Mesenchymal stem cell (in vitro differentiated cells and primary cell): Measurements from ENCODE around the gene SLIT3.

Experiments
- DNase-seq: peaks from one replicate; pipeline ENCODE4 v3.0.0-alpha.2; 2013
- H2AFZ ChIP-seq: one replicate; pipeline ENCODE4 v1.6.1; 2013; ENCODE audit warnings: low read depth, mild to moderate bottlenecking, control low read depth, inconsistent platforms, low read length, moderate library complexity
- H2AK5ac ChIP-seq: 2 replicates; pipeline ENCODE4 v1.6.1; 2013; ENCODE audit warnings: low read length, moderate library complexity, mild to moderate bottlenecking, inconsistent platforms; ENCODE audit not compliant: severe bottlenecking
- H2BK120ac ChIP-seq: one replicate; pipeline ENCODE4 v1.6.1; 2013; ENCODE audit warnings: low read depth, mild to moderate bottlenecking, inconsistent platforms, low read length, moderate library complexity
- H2BK12ac ChIP-seq, 2 experiments: one replicate each; pipeline ENCODE4 v1.6.1; 2013; ENCODE audit warnings: inconsistent platforms in 2 of 2, low read length in 2 of 2, mild to moderate bottlenecking in 2 of 2, moderate library complexity in 2 of 2, control low read depth in 1 of 2
- H2BK15ac ChIP-seq: one replicate; pipeline ENCODE4 v1.6.1; 2013; ENCODE audit warnings: mild to moderate bottlenecking, low read depth, inconsistent platforms; ENCODE audit not compliant: poor library complexity, severe bottlenecking
- H2BK5ac ChIP-seq: 2 replicates; pipeline ENCODE4 v1.6.1; 2013; ENCODE audit warnings: low read depth, mild to moderate bottlenecking, low read length, control low read depth, inconsistent platforms; ENCODE audit not compliant: poor library complexity, severe bottlenecking
- H3K14ac ChIP-seq, 2 experiments: one replicate each; pipeline ENCODE4 v1.6.1; 2013; ENCODE audit warnings: inconsistent platforms in 2 of 2, low read length in 2 of 2, control low read depth in 1 of 2, mild to moderate bottlenecking in 1 of 2, moderate library complexity in 1 of 2
- H3K18ac ChIP-seq, 2 experiments: one replicate each; pipeline ENCODE4 v1.6.1; 2013; ENCODE audit warnings: inconsistent platforms in 2 of 2, low read length in 2 of 2, control low read depth in 1 of 2, low read depth in 1 of 2, mild to moderate bottlenecking in 1 of 2
- H3K23ac ChIP-seq, 2 experiments: one replicate each; pipeline ENCODE4 v1.6.1; 2013; ENCODE audit warnings: inconsistent platforms in 2 of 2, low read length in 2 of 2, mild to moderate bottlenecking in 2 of 2, moderate library complexity in 2 of 2, control low read depth in 1 of 2
- H3K27ac ChIP-seq: 2 replicates; pipeline ENCODE4 v1.5.1; 2013; ENCODE audit warnings: mild to moderate bottlenecking, moderate library complexity, low read length, control low read depth, inconsistent platforms; ENCODE audit not compliant: poor library complexity, severe bottlenecking
- H3K27me3 ChIP-seq, 2 experiments: 2 replicates each; pipeline versions ENCODE4 v1.6.1 to v1.7.0; 2013; ENCODE audit warnings: low read length in 2 of 2, mild to moderate bottlenecking in 2 of 2, moderate library complexity in 2 of 2, control low read depth in 1 of 2, inconsistent platforms in 1 of 2; ENCODE audit not compliant: control insufficient read depth in 1 of 2, insufficient read depth in 1 of 2
- H3K36me3 ChIP-seq, 2 experiments: 2 replicates each; pipeline versions ENCODE4 v1.6.1 to v1.7.0; 2013; ENCODE audit warnings: low read length in 2 of 2, control low read depth in 1 of 2, inconsistent platforms in 1 of 2, low read depth in 1 of 2, mild to moderate bottlenecking in 1 of 2; ENCODE audit not compliant: insufficient read depth in 2 of 2, control insufficient read depth in 1 of 2
- H3K4ac ChIP-seq, 2 experiments: one replicate each; pipeline ENCODE4 v1.6.1; 2013; ENCODE audit warnings: inconsistent platforms in 2 of 2, low read length in 2 of 2, mild to moderate bottlenecking in 2 of 2, moderate library complexity in 2 of 2, control low read depth in 1 of 2, low read depth in 1 of 2
- H3K4me1 ChIP-seq: 2 replicates; pipeline ENCODE4 v1.6.1; 2013; ENCODE audit warnings: low read depth, low read length, control low read depth; ENCODE audit not compliant: control insufficient read depth, insufficient read depth
- H3K4me2 ChIP-seq: 2 replicates; pipeline ENCODE4 v1.6.1; 2013; ENCODE audit warnings: low read length, mild to moderate bottlenecking, inconsistent platforms; ENCODE audit not compliant: poor library complexity, severe bottlenecking
- H3K4me3 ChIP-seq, 2 experiments: 2 replicates each; pipeline versions ENCODE4 v1.5.1 to v1.7.0; 2013; ENCODE audit warnings: low read length in 2 of 2, mild to moderate bottlenecking in 2 of 2, control low read depth in 1 of 2, low read depth in 1 of 2; ENCODE audit not compliant: insufficient read depth in 1 of 2
- H3K79me1 ChIP-seq: replicated peaks from 2 replicates; pipeline ENCODE4 v1.6.1; 2013; ENCODE audit warnings: mild to moderate bottlenecking, control low read depth, low read length, inconsistent platforms; ENCODE audit not compliant: poor library complexity, severe bottlenecking
- H3K9ac ChIP-seq: 2 replicates; pipeline ENCODE4 v1.7.0; 2013; ENCODE audit warnings: mild to moderate bottlenecking, low read length, moderate library complexity
- H3K9me3 ChIP-seq: 2 replicates; pipeline ENCODE4 v1.7.0; 2013; ENCODE audit warnings: mild to moderate bottlenecking, low read length; ENCODE audit not compliant: control insufficient read depth
- H4K8ac ChIP-seq: one replicate; pipeline ENCODE4 v1.6.1; 2013; ENCODE audit warnings: inconsistent platforms, mild to moderate bottlenecking, low read length, moderate library complexity
- H4K91ac ChIP-seq: one replicate; pipeline ENCODE4 v1.6.1; 2013; ENCODE audit warnings: mild to moderate bottlenecking, low read length, inconsistent platforms
- WGBS: methylation state at CpG from one replicate; pipeline ENCODE4 v1.1.7; 2013; ENCODE audit warnings: mixed read lengths; 5-methylcytosine and 5-hydroxymethylcytosine counted together

Gene SLIT3

DNA sequence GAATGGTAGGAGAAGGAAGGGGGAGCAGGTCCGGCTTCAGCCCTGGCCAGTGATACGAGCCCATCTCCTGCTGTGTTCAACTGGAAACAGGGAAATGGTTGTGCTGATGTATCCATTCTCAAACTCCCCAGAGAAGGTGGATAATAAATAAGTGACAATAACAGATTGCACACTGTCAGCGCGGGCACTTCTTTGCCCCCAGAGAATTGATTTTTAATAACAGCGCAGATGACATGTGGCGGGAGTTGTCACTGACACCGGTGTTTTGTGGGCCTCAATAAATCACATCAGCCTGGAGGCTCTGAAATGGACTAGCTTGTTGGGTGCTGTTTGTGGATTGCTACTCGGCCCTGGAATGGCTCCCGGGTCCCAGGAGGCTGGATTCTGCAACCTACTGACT is 580.4 kb downstream of the SLIT3 start:
- 95% methylated on average over 9 of the region's 9 CpGs for WGBS
- H3K27ac ChIP-seq = no peak overlapping the region
- no peak overlapping the region for H3K14ac ChIP-seq
- H2BK12ac ChIP-seq = no peak overlapping the region
- no peak overlapping the region for H3K23ac ChIP-seq
- no peak for DNase-seq
- H2AK5ac ChIP-seq = no peak overlapping the region
- H3K79me1 ChIP-seq = no peaks in the 10 kb centered on the region
- H4K8ac ChIP-seq = no peak overlapping the region
- no peaks in the 10 kb centered on the region for H3K4me1 ChIP-seq
- peaks cover 0 to 3% of the 10 kb centered on the region in 2 experiments for H3K27me3 ChIP-seq
- no peak overlapping the region for H2AFZ ChIP-seq
- no peak overlapping the region for H2BK5ac ChIP-seq
- H3K36me3 ChIP-seq = peaks cover 0 to 73% of the 10 kb centered on the region in 2 experiments
- no peak overlapping the region for H3K4me2 ChIP-seq
- H3K4ac ChIP-seq = no peak overlapping the region
- H3K4me3 ChIP-seq = no peak overlapping the region
- no peak overlapping the region for H2BK120ac ChIP-seq
- no peaks in the 10 kb centered on the region for H3K9me3 ChIP-seq
- no peak overlapping the region for H2BK15ac ChIP-seq
- H3K18ac ChIP-seq = no peak overlapping the region
- no peak overlapping the region for H3K9ac ChIP-seq
- no peak overlapping the region for H4K91ac ChIP-seq

DNA sequence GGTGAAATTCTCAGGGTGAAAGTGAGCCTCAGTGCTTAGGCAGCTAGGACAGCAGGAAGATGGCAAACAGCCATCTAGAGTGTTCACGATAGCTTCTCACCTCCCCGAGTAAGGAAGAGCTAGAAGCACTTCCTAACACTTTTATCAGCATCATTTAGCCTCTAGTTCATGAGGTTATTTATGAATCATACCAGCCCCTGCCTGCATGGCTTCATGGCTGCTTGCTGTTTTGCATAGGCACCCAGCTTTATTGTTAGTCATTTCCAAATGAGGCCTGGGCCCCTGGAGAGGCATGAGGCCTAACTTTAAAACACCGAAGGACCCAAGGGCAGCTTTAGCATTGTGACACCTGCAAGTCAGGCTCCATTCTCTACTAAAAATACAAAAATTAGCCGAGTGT is 586.9 kb downstream of the SLIT3 start:
- 33% methylated on average over 4 of the region's 4 CpGs for WGBS

DNA sequence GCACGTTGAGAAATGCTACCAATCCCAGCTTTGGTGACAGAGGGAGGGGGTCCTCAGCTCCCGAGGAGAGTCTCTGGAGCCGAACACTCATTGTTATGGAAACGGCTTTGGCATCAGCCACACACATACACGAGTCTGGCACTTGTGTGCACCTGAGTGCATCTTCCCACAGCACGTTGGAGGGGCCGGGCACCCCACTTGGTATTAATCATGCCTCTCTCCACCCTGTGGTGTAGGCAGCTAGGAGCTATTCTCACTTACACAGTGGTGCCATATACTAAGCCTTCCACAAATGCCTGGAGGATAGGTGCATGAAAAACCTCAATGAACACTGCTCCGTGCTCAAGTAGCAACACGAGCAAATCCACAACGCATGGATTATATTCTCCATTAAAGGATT is 587.9 kb downstream of the SLIT3 start:
- H3K23ac ChIP-seq = no peak overlapping the region
- peak overlapping the region; percentile 25 for H3K27ac ChIP-seq
- H3K4me2 ChIP-seq = no peak overlapping the region
- H3K14ac ChIP-seq = no peak overlapping the region
- H3K18ac ChIP-seq = peak overlapping the region; percentile 15 to 80
- no peak overlapping the region for H2BK15ac ChIP-seq
- no peak overlapping the region for H2AK5ac ChIP-seq
- H4K8ac ChIP-seq = peak overlapping the region; percentile 66
- H2BK5ac ChIP-seq = no peak overlapping the region
- WGBS = 76% methylated on average over 10 of the region's 10 CpGs
- no peak overlapping the region for H3K4ac ChIP-seq
- peaks cover 6% of the 10 kb centered on the region for H3K4me1 ChIP-seq
- no peaks in the 10 kb centered on the region for H3K27me3 ChIP-seq
- H3K79me1 ChIP-seq = no peaks in the 10 kb centered on the region
- no peak for DNase-seq
- peak overlapping the region; percentile 14 to 23 for H2BK12ac ChIP-seq
- no peak overlapping the region for H3K9ac ChIP-seq
- no peak overlapping the region for H2BK120ac ChIP-seq
- peak overlapping the region in 1 of 2 experiments; percentile 31 for H3K4me3 ChIP-seq
- H3K9me3 ChIP-seq = no peaks in the 10 kb centered on the region
- H2AFZ ChIP-seq = no peak overlapping the region
- H4K91ac ChIP-seq = peak overlapping the region; percentile 15
- H3K36me3 ChIP-seq = peaks cover 0 to 44% of the 10 kb centered on the region in 2 experiments

More for the DNA sequence above, 586.9 kb downstream of the SLIT3 start:
- no peak overlapping the region for H3K23ac ChIP-seq
- no peak overlapping the region for H3K27ac ChIP-seq
- DNase-seq = peak; percentile 21
- H4K91ac ChIP-seq = no peak overlapping the region
- H2BK5ac ChIP-seq = no peak overlapping the region
- H2BK12ac ChIP-seq = no peak overlapping the region
- no peak overlapping the region for H2BK15ac ChIP-seq
- no peak overlapping the region for H2BK120ac ChIP-seq
- H3K36me3 ChIP-seq = peaks cover 0 to 46% of the 10 kb centered on the region in 2 experiments
- no peak overlapping the region for H3K4me2 ChIP-seq
- H3K14ac ChIP-seq = no peak overlapping the region
- H3K9me3 ChIP-seq = no peaks in the 10 kb centered on the region
- H3K4me3 ChIP-seq = no peak overlapping the region
- H2AFZ ChIP-seq = no peak overlapping the region
- H3K79me1 ChIP-seq = no peaks in the 10 kb centered on the region
- no peak overlapping the region for H4K8ac ChIP-seq
- no peak overlapping the region for H2AK5ac ChIP-seq
- H3K9ac ChIP-seq = no peak overlapping the region
- no peak overlapping the region for H3K4ac ChIP-seq
- H3K18ac ChIP-seq = no peak overlapping the region
- H3K4me1 ChIP-seq = peaks cover 6% of the 10 kb centered on the region
- H3K27me3 ChIP-seq = no peaks in the 10 kb centered on the region

DNA sequence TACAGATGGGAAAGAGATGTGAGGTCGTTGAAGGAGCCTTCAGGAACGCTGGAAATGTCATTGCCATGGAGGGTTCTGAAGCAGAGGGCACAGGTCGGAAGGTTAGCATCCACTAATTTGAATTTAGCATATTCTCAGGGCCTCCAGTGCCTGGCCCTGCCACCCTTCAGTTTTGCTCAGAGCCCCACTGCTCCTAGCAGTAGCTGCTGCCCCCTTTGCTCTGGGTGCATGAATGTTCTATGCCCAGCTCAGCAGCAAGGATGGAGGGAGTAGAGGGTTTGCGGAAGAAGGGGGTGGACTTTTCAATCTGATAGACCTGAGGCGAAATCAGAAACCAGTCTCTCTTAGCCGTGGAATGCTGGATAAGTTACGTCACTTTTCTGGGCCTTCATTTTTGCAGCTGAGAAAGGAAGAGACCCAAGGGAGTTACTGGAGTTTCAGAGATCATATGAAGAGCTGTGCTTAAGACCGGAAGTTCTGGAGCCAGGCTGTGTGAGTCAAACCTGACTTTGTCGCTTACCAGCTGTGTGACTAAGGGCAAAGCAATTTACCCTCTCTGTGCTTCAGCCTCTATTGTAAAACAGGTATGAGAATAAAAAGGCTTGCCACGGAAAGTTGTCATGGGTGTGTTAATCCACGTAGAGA is 588.5 kb downstream of the SLIT3 start:
- Histone ChIP-seq H3K27me3 (no peaks in the 10 kb centered on the region), H3K9ac (peak overlapping the region; percentile 56), H2BK120ac (no peak overlapping the region), H3K14ac (no peak overlapping the region), H3K79me1 (no peaks in the 10 kb centered on the region), H3K23ac (no peak overlapping the region), H2AFZ (peak overlapping the region; percentile 49), H3K4me3 (no peak overlapping the region), H2AK5ac (peak overlapping the region; percentile 8), H3K4me2 (no peak overlapping the region), H2BK12ac (peak overlapping the region; percentile 25 to 79), H3K4ac (no peak overlapping the region), H4K91ac (peak overlapping the region; percentile 87), H3K18ac (peak overlapping the region; percentile 49 to 94), H3K4me1 (peaks cover 6% of the 10 kb centered on the region), H2BK15ac (peak overlapping the region; percentile 54), H3K36me3 (peaks cover 0 to 50% of the 10 kb centered on the region in 2 experiments), H3K27ac (peak overlapping the region; percentile 35), H2BK5ac (no peak overlapping the region), H4K8ac (peak overlapping the region; percentile 92), H3K9me3 (no peaks in the 10 kb centered on the region)
- 18% methylated on average over 11 of the region's 11 CpGs for WGBS
- peak; percentile 94 for DNase-seq
